Measurements from ENCODE around the gene TELO2.

TELO2 gene

DNA sequence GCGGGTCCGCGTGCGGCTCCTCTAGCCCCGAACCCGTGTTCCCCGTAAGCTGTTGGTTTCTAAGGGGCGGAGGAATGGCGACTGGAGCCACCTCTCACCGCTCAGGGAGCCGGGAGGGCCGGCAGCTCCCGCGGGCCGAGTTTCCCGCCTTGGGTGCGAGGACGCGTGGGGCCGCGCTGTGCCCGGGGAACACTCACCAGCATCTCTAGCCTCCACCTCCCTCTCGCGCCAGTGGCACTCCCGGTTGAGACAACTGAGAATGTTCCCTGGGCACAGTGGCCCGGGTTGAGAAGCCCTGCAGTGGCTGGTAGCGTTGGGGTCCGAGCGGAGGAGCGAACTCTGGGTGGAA lies 560 bp downstream of the TELO2 start:
- H3K4me3 ChIP-seq (ENCODE audit: low read depth, low read length) = peak overlapping the region; percentile 85
- DNase-seq (ENCODE audit: low read depth) = no peak
- TF ChIP-seq, protein P1, sequence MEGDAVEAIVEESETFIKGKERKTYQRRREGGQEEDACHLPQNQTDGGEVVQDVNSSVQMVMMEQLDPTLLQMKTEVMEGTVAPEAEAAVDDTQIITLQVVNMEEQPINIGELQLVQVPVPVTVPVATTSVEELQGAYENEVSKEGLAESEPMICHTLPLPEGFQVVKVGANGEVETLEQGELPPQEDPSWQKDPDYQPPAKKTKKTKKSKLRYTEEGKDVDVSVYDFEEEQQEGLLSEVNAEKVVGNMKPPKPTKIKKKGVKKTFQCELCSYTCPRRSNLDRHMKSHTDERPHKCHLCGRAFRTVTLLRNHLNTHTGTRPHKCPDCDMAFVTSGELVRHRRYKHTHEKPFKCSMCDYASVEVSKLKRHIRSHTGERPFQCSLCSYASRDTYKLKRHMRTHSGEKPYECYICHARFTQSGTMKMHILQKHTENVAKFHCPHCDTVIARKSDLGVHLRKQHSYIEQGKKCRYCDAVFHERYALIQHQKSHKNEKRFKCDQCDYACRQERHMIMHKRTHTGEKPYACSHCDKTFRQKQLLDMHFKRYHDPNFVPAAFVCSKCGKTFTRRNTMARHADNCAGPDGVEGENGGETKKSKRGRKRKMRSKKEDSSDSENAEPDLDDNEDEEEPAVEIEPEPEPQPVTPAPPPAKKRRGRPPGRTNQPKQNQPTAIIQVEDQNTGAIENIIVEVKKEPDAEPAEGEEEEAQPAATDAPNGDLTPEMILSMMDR (IDR thresholded peaks at IDR 0.05; ENCODE audit: control insufficient read depth, extremely low read depth, insufficient read depth) = no peak

DNA sequence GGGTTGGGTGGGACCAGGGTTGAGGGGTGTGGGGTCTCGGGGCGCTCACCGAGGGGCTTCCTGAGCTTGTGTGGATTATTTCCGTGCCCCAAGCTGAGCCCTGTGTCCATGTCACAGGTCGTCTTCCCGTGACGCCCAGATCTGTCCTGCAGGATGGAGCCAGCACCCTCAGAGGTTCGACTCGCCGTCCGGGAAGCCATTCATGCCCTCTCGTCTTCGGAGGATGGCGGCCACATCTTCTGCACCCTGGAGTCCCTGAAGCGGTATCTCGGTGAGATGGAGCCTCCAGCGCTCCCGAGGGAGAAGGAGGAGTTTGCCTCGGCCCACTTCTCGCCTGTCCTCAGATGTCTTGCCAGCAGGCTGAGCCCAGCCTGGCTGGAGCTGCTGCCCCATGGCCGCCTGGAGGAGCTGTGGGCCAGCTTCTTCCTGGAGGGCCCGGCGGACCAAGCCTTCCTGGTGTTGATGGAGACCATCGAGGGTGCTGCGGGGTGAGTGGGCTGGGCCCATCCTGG lies 1.0 kb downstream of the TELO2 start:
- peak overlapping the region; percentile 85 for H3K4me3 ChIP-seq (ENCODE audit: low read depth, low read length)
- DNase-seq (ENCODE audit: low read depth) = peak; percentile 25
- TF ChIP-seq, protein P1 (IDR thresholded peaks at IDR 0.05; ENCODE audit: control insufficient read depth, extremely low read depth, insufficient read depth) = peak; percentile 62

DNA sequence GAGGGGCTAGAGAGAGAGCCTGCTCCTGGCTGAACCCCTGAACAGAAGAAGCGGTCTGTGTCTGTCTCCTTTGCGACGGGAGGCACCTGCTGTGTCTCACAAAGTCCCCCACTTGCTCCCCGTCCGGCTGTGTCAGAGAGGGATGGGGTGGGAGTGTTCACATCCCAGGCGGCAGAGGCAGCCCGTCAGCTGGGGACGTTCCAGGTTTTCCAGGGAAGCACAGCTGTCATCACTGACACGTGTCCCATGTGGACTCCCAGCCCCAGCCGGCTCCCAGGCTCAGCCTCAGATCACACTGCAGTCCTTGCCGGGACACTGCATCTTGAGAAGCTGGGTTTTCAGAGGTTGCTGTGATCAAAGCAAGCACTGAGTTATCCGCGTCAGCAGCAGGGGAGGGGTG lies 1.6 kb downstream of the TELO2 start:
- peak overlapping the region; percentile 85 for H3K4me3 ChIP-seq (ENCODE audit: low read depth, low read length)
- DNase-seq (ENCODE audit: low read depth) = no peak
- TF ChIP-seq, protein P1 (IDR thresholded peaks at IDR 0.05; ENCODE audit: control insufficient read depth, extremely low read depth, insufficient read depth) = no peak

DNA sequence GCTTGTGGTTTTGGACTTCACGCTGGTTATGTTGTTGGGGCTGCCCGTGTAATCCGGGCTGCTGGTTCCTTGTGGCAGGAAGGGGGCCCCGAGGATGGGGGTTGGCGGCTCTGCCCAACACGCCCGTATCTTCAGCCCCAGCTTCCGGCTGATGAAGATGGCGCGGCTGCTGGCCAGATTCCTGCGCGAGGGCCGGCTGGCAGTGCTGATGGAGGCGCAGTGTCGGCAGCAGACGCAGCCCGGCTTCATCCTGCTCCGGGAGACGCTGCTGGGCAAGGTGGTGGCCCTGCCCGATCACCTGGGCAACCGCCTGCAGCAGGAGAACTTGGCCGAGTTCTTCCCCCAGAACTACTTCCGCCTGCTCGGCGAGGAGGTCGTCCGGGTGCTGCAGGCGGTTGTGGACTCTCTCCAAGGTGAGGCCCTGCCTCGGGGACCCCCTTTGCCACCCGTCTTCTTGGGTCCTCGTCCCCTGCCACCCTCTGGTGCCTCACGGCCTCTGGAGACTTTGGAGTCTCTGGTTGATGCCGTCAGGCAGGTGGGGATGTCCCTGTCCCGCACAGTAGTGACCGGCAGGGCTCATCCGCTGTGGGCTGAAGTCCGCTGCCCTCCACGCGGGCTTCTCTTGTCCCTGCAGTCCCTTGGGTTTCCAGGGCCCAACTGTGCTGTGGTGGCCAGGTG lies 2.2 kb downstream of the TELO2 start:
- TF ChIP-seq, protein P1 (IDR thresholded peaks at IDR 0.05; ENCODE audit: control insufficient read depth, extremely low read depth, insufficient read depth) = no peak
- no peak for DNase-seq (ENCODE audit: low read depth)
- H3K4me3 ChIP-seq (ENCODE audit: low read depth, low read length) = no peak overlapping the region

DNA sequence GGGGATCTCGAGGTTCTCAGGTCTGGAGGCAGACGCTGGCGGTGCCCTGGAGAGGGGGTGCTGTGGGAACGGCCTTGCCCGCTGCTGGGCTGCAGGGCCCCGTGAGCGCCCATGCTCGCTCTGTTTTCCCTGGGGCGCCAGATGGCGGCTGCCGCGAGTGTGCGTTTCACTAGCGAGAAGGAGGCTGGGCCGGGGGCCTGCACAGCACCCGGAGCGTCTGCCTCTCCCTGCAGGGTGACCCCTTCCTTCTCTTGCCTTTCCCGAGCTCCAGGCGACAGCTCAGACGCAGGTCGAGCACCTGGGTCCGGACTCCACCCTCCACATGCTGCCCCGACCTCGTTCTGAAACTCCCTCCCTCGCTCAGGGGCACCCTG lies 2.7 kb downstream of the TELO2 start:
- no peak overlapping the region for H3K4me3 ChIP-seq (ENCODE audit: low read depth, low read length)
- DNase-seq (ENCODE audit: low read depth) = no peak
- TF ChIP-seq, protein P1 (IDR thresholded peaks at IDR 0.05; ENCODE audit: control insufficient read depth, extremely low read depth, insufficient read depth) = no peak

DNA sequence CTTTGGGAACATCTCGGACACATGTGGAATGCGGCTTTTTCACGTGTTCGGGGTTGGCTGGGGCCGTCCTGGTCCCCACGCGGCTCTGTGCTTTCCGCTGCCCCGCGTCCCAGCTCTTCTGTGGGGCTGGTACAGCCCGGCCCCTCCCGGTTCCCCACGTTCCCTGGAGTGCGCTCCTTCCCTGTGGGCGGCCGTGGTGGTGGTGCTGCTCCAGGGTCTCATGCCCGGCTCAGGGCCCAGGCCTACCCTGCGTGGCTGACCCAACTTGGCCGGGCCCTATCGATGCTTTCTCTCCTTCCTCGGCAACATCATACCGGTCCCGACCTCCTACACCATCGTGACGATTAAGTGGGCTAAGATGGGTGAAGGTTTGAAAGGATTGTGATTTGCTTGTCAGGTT lies 3.3 kb downstream of the TELO2 start:
- H3K4me3 ChIP-seq (ENCODE audit: low read depth, low read length) = no peak overlapping the region
- DNase-seq (ENCODE audit: low read depth) = no peak
- TF ChIP-seq, protein P1 (IDR thresholded peaks at IDR 0.05; ENCODE audit: control insufficient read depth, extremely low read depth, insufficient read depth) = no peak

DNA sequence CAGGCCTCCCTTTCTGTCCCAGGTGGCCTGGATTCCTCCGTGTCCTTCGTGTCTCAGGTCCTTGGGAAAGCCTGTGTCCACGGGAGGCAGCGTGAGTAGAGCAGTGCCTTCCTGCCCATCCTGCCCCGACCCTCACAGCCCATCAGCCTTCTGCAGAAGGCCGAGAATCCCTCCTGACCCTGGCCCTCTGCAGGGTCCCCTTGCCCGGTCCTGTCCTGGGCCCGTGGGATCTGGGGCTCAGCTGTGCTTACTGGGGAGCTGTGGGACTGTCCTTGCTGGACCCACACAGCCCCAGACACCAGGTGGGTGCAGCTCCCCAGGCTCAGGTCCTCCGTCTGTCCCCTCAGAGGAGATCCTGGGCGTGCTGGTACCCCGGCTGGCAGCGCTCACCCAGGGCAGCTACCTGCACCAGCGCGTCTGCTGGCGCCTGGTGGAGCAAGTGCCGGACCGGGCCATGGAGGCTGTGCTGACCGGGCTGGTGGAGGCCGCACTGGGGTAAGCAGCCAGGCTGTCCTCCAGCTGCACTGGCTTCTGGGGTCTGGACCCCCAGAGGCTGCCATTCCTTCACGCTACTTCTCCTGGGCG lies 3.9 kb downstream of the TELO2 start:
- TF ChIP-seq, protein P1 (IDR thresholded peaks at IDR 0.05; ENCODE audit: control insufficient read depth, extremely low read depth, insufficient read depth) = no peak
- no peak overlapping the region for H3K4me3 ChIP-seq (ENCODE audit: low read depth, low read length)
- no peak for DNase-seq (ENCODE audit: low read depth)

Data from LNCaP clone FGC (cell line).